Calu3 (cell line): ENCODE data around the gene EFCAB8. TPM values are rescaled to one million over a fixed set of nuclear protein-coding genes. Genes with fewer than 3 reads are reported as not detected.
A peak's percentile ranks its signal among the peaks of the same experiment; 100 is the strongest.

Experiments used
- BruUV-seq: library from RNA; stranded (reverse); fragments of 400-500 nt; replicated peaks from 2 replicates; lab custom pipeline; 2021; lab: Mats Ljungman, UMichigan
- CTCF ChIA-PET: fragments of 300-600 bp; sonication (Branson Sonifier 250); formaldehyde crosslinking; loops from one replicate; lab custom pipeline; 2022; ENCODE audit warnings: antibody characterized with exemption; lab: Charles Lee
- DNase-seq: peaks from one replicate; pipeline ENCODE4 v3.0.0; 2022
- H3K27ac Mint-ChIP-seq: one replicate; pipeline ENCODE4 v1.8.0; 2022; ENCODE audit warnings: mixed read lengths; ENCODE audit not compliant: unreplicated experiment
- H3K27me3 Mint-ChIP-seq: one replicate; pipeline ENCODE4 v1.8.0; 2022; ENCODE audit warnings: mixed read lengths; ENCODE audit not compliant: unreplicated experiment
- H3K36me3 Mint-ChIP-seq: one replicate; pipeline ENCODE4 v1.8.0; 2022; ENCODE audit warnings: mild to moderate bottlenecking, moderate library complexity, mixed read lengths; ENCODE audit not compliant: insufficient read depth, unreplicated experiment
- H3K4me1 Mint-ChIP-seq: one replicate; pipeline ENCODE4 v1.8.0; 2022; ENCODE audit warnings: mild to moderate bottlenecking, low read depth, mixed read lengths; ENCODE audit not compliant: unreplicated experiment
- H3K4me3 Mint-ChIP-seq: one replicate; pipeline ENCODE4 v1.8.0; 2022; ENCODE audit warnings: mild to moderate bottlenecking, low read depth, moderate library complexity, mixed read lengths; ENCODE audit not compliant: unreplicated experiment
- H3K9me3 Mint-ChIP-seq: one replicate; pipeline ENCODE4 v1.8.0; 2022; ENCODE audit warnings: low read depth, mixed read lengths; ENCODE audit not compliant: unreplicated experiment
- CTCF ChIP-seq: fragments of 200-600 bp; IDR thresholded peaks from one replicate; pipeline ENCODE4 v1.8.0; 2022; ENCODE audit warnings: antibody characterized with exemption; ENCODE audit not compliant: unreplicated experiment
- intact Hi-C: fragments of 100-400 bp; cut with micrococcal nuclease; formaldehyde crosslinking; loops from one replicate; pipeline ENCODE4 v1.10.0; 2022; ENCODE audit not compliant: unreplicated experiment
- total RNA-seq: library from RNA; stranded (reverse); gene quantifications from 2 replicates; pipeline ENCODE4 v1.2.3, GENCODE V29; 2022

Gene EFCAB8
- total RNA-seq, 1 experiment from 2014 or later, result 1.1 TPM

GRCh38 chr20:32830437-32830836 is 28.3 kb upstream of the EFCAB8 start:
- Mint-ChIP-seq H3K4me3 (no peak overlapping the region), H3K27me3 (no peaks in the 10 kb centered on the region), H3K36me3 (peaks cover 94% of the 10 kb centered on the region), H3K4me1 (peaks cover 19% of the 10 kb centered on the region), H3K9me3 (no peaks in the 10 kb centered on the region), H3K27ac (peak overlapping the region; percentile 3)
- no peak for DNase-seq
- CTCF ChIA-PET, result interaction anchor here (0.5 to 1.7 kb wide), 4 partner anchors 11 to 87 kb away, joined by 4 to 6 read pairs (median 4); partner anchors contain the start of genes COMMD7 and MAPRE1
- BruUV-seq, result no TSS peak
- intact Hi-C loops, result no loop called here
- TF ChIP-seq CTCF, result no peak

- intact Hi-C loops, result no loop called here
- H3K36me3 Mint-ChIP-seq, result peaks cover 93% of the 10 kb centered on the region
- H3K4me3 Mint-ChIP-seq, result no peak overlapping the region
- TF ChIP-seq CTCF, result no peak
- CTCF ChIA-PET, result interaction anchor here (0.8 kb wide), 1 partner anchor 35 kb away, joined by 4 read pairs; no protein-coding TSS in a partner anchor
- no peak for DNase-seq
- no TSS peak for BruUV-seq
- no peaks in the 10 kb centered on the region for H3K9me3 Mint-ChIP-seq
- peaks cover 19% of the 10 kb centered on the region for H3K4me1 Mint-ChIP-seq
- no peak overlapping the region for H3K27ac Mint-ChIP-seq
- H3K27me3 Mint-ChIP-seq, result no peaks in the 10 kb centered on the region
Observed at GRCh38 chr20:32831982-32832381, 26.7 kb upstream of the EFCAB8 start.

- no peak for TF ChIP-seq CTCF
- CTCF ChIA-PET, result interaction anchor here (0.8 kb wide), 1 partner anchor 34 kb away, joined by 4 read pairs; no protein-coding TSS in a partner anchor
- DNase-seq, result no peak
- H3K27me3 Mint-ChIP-seq, result no peaks in the 10 kb centered on the region
- H3K4me3 Mint-ChIP-seq, result no peak overlapping the region
- no TSS peak for BruUV-seq
- intact Hi-C loops, result no loop called here
- no peak overlapping the region for H3K27ac Mint-ChIP-seq
- H3K36me3 Mint-ChIP-seq, result peaks cover 86% of the 10 kb centered on the region
- H3K9me3 Mint-ChIP-seq, result no peaks in the 10 kb centered on the region
- H3K4me1 Mint-ChIP-seq, result peaks cover 16% of the 10 kb centered on the region
Observed at GRCh38 chr20:32832664-32833063, 26.1 kb upstream of the EFCAB8 start.

GRCh38 chr20:32834972-32835371 is 23.8 kb upstream of the EFCAB8 start:
- CTCF ChIA-PET, result no interaction called here
- Mint-ChIP-seq H3K9me3 (no peaks in the 10 kb centered on the region), H3K27me3 (no peaks in the 10 kb centered on the region), H3K4me1 (peaks cover 5% of the 10 kb centered on the region), H3K4me3 (no peak overlapping the region), H3K36me3 (peaks cover 90% of the 10 kb centered on the region), H3K27ac (no peak overlapping the region)
- intact Hi-C loops, result no loop called here
- TF ChIP-seq CTCF, result no peak
- no peak for DNase-seq
- no TSS peak for BruUV-seq
